Measurements from ENCODE around the gene PLXNA1. TPM values are rescaled to one million over a fixed set of nuclear protein-coding genes. Genes with fewer than 3 reads are reported as not detected.

Gene PLXNA1
- total and polyA plus RNA-seq, 10 of the 15 experiments (the other 5 are each of a cell fraction or from before 2014, with no cell fraction given): 0.03 to 16.4 (median 2.5) TPM

- TF ChIP-seq, protein P1, sequence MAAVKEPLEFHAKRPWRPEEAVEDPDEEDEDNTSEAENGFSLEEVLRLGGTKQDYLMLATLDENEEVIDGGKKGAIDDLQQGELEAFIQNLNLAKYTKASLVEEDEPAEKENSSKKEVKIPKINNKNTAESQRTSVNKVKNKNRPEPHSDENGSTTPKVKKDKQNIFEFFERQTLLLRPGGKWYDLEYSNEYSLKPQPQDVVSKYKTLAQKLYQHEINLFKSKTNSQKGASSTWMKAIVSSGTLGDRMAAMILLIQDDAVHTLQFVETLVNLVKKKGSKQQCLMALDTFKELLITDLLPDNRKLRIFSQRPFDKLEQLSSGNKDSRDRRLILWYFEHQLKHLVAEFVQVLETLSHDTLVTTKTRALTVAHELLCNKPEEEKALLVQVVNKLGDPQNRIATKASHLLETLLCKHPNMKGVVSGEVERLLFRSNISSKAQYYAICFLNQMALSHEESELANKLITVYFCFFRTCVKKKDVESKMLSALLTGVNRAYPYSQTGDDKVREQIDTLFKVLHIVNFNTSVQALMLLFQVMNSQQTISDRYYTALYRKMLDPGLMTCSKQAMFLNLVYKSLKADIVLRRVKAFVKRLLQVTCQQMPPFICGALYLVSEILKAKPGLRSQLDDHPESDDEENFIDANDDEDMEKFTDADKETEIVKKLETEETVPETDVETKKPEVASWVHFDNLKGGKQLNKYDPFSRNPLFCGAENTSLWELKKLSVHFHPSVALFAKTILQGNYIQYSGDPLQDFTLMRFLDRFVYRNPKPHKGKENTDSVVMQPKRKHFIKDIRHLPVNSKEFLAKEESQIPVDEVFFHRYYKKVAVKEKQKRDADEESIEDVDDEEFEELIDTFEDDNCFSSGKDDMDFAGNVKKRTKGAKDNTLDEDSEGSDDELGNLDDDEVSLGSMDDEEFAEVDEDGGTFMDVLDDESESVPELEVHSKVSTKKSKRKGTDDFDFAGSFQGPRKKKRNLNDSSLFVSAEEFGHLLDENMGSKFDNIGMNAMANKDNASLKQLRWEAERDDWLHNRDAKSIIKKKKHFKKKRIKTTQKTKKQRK (IDR thresholded peaks at IDR 0.05; ENCODE audit: low read depth, low read length): no peak
- TF ChIP-seq BMI1 (IDR thresholded peaks at IDR 0.05; ENCODE audit: borderline replicate concordance): peak; percentile 100
- no peak for TF ChIP-seq JUNB (IDR thresholded peaks at IDR 0.05)
- TF ChIP-seq LARP7 (IDR thresholded peaks at IDR 0.05): peak; percentile 25; the same call in 1 of the 2 replicates
- TF ChIP-seq NFIC (IDR thresholded peaks at IDR 0.05; ENCODE audit: low read depth, low read length): no peak
- TF ChIP-seq, protein P2, sequence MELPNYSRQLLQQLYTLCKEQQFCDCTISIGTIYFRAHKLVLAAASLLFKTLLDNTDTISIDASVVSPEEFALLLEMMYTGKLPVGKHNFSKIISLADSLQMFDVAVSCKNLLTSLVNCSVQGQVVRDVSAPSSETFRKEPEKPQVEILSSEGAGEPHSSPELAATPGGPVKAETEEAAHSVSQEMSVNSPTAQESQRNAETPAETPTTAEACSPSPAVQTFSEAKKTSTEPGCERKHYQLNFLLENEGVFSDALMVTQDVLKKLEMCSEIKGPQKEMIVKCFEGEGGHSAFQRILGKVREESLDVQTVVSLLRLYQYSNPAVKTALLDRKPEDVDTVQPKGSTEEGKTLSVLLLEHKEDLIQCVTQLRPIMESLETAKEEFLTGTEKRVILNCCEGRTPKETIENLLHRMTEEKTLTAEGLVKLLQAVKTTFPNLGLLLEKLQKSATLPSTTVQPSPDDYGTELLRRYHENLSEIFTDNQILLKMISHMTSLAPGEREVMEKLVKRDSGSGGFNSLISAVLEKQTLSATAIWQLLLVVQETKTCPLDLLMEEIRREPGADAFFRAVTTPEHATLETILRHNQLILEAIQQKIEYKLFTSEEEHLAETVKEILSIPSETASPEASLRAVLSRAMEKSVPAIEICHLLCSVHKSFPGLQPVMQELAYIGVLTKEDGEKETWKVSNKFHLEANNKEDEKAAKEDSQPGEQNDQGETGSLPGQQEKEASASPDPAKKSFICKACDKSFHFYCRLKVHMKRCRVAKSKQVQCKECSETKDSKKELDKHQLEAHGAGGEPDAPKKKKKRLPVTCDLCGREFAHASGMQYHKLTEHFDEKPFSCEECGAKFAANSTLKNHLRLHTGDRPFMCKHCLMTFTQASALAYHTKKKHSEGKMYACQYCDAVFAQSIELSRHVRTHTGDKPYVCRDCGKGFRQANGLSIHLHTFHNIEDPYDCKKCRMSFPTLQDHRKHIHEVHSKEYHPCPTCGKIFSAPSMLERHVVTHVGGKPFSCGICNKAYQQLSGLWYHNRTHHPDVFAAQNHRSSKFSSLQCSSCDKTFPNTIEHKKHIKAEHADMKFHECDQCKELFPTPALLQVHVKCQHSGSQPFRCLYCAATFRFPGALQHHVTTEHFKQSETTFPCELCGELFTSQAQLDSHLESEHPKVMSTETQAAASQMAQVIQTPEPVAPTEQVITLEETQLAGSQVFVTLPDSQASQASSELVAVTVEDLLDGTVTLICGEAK (IDR thresholded peaks at IDR 0.05; ENCODE audit: borderline replicate concordance): peak; percentile 38; the same call in 1 of the 2 replicates
- TF ChIP-seq, protein P3, sequence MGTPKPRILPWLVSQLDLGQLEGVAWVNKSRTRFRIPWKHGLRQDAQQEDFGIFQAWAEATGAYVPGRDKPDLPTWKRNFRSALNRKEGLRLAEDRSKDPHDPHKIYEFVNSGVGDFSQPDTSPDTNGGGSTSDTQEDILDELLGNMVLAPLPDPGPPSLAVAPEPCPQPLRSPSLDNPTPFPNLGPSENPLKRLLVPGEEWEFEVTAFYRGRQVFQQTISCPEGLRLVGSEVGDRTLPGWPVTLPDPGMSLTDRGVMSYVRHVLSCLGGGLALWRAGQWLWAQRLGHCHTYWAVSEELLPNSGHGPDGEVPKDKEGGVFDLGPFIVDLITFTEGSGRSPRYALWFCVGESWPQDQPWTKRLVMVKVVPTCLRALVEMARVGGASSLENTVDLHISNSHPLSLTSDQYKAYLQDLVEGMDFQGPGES (IDR thresholded peaks at IDR 0.05): no peak
- no peak for TF ChIP-seq GABPA (IDR thresholded peaks at IDR 0.05; ENCODE audit: low read depth)
- 0 out of 2 replicates have a peak, but pooled peaks have one; percentile 30 for TF ChIP-seq RB1 (IDR thresholded peaks at IDR 0.05; ENCODE audit: borderline replicate concordance)
- peak; percentile 30 for TF ChIP-seq RELA (IDR thresholded peaks at IDR 0.05; ENCODE audit: borderline replicate concordance, partially characterized antibody)
- TF ChIP-seq, protein P4, sequence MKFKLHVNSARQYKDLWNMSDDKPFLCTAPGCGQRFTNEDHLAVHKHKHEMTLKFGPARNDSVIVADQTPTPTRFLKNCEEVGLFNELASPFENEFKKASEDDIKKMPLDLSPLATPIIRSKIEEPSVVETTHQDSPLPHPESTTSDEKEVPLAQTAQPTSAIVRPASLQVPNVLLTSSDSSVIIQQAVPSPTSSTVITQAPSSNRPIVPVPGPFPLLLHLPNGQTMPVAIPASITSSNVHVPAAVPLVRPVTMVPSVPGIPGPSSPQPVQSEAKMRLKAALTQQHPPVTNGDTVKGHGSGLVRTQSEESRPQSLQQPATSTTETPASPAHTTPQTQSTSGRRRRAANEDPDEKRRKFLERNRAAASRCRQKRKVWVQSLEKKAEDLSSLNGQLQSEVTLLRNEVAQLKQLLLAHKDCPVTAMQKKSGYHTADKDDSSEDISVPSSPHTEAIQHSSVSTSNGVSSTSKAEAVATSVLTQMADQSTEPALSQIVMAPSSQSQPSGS (IDR thresholded peaks at IDR 0.05; ENCODE audit: low read length): no peak
- TF ChIP-seq DPF2 (IDR thresholded peaks at IDR 0.05): peak; percentile 50; the same call in 1 of the 2 replicates
- TF ChIP-seq MXI1 (IDR thresholded peaks at IDR 0.05; ENCODE audit: low read depth, low read length): peak; percentile 34; the same call in 1 of the 2 replicates
- no peak for TF ChIP-seq USF2 (IDR thresholded peaks at IDR 0.05; ENCODE audit: borderline replicate concordance, low read depth, low read length)
- no peak for TF ChIP-seq TAF1 (IDR thresholded peaks at IDR 0.05; ENCODE audit: borderline replicate concordance, low read depth, low read length)
- no peak; the same call in 1 of the 2 replicates for TF ChIP-seq EED (IDR thresholded peaks at IDR 0.05; ENCODE audit: low read depth)
- TF ChIP-seq FOXM1 (IDR thresholded peaks at IDR 0.05; ENCODE audit: low read depth, low read length): no peak
- TF ChIP-seq EGR1 (IDR thresholded peaks at IDR 0.05; ENCODE audit: borderline replicate concordance in 1 of 2, low read depth in 2 of 2, low read length in 2 of 2): no peak
- no peak for TF ChIP-seq TCF12 (IDR thresholded peaks at IDR 0.05; ENCODE audit: low read depth, low read length)
These were observed 32.5 kb downstream of the PLXNA1 start (continued) for GRCh38 chr3:127015282-127016042.
